Bone marrow (tissue), 2 donors: ENCODE measurements around the gene PRKN.

Experiments used
- DNase-seq, 2 donors: peaks; one replicate each; lab custom pipeline; 2025; lab: John Stamatoyannopoulos, UW

PRKN gene

GRCh38 chr6:161598896-161599295 lies 1128.7 kb downstream of the PRKN start:
- DNase-seq = no peak

DNA sequence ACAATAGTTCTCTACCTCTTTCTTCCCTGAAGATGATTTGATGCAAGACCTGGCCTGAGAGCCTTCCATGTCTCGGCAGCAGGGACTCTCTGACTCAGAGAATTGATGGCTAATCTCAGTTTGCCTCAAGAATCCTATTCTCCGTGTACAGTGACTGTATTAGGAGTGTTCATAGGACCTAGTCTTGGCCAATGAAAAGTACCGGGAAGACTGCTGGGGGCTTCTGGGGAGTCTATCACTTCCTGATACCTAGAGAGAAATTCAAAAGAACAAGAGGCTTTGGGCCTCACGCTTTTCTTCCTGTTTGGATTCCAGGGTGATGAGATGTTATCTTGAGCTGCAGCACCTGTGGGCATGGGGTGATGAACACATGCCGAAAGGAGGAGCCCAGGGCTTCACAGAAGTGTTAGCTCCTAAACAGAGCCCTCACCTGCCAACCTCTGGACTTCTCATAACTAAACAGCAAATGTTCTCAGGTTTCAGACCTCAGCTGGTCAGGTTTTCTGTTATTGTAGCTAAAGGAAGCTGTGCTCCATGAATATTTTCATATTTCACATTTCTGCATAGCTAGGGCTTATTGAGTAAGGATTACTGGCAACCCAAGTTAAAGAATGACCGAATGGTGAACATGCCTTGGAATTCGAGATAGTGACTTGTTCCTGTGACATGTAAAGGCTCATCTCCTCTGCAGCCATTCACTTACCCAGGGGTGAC lies 1130.6 kb downstream of the PRKN start:
- no peak for DNase-seq

- DNase-seq = no peak
Observed at GRCh38 chr6:161594412-161594811, 1133.2 kb downstream of the PRKN start.

- DNase-seq = no peak
Observed at GRCh38 chr6:161590961-161591627, 1136.5 kb downstream of the PRKN start.

DNA sequence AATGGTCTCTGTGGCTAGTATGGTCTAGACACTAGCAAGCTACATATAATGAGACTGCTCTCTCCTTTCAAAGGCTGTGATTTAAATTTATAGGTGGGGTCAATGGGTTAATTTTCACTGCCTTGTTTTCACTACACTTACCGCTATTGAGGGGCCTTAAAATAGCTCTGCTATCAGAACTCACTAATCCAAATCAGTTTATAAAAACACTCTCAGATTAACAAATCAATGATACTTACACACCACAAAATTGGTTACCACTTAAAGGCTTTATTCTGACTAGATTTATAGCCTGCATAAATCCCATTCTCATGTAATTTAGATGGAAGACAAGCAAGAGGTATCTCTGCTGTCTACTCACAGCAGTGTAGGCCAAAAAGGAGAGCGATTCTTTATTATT lies 1140.7 kb downstream of the PRKN start:
- no peak for DNase-seq

DNA sequence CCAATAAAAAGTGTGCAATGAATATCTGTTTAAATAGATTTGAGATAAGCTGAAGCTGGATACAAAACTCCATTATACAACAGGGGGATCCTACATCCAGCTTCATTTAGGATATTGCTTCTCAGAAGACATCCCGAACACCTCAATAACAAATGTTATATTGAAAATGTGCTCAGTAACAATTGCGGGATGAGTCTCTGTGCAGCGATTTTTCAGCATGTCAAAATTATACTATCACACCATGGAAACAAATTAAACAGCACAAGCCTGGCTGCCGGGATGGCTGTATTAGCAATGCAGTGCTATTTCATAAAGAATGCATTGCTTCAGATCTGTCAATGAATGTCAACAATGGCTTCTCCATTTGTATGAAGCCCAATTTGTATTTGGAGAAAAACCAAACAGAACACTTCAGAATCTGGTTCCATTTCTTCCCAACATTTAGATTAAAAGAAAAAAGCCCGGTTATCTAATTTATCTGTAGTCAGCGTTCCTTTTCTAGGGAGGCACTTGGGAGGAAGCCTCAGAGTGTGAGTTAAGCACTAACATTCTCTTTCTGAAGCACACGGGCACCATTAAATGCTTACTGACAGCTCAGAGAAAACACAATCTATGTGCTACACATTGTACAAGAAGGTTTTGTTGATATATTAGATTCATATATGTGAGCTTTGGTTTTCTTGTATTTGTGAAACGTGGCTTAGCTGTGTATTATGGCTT lies 1142.8 kb downstream of the PRKN start:
- no peak for DNase-seq

GRCh38 chr6:161584051-161584450 lies 1143.5 kb downstream of the PRKN start:
- no peak for DNase-seq

DNA sequence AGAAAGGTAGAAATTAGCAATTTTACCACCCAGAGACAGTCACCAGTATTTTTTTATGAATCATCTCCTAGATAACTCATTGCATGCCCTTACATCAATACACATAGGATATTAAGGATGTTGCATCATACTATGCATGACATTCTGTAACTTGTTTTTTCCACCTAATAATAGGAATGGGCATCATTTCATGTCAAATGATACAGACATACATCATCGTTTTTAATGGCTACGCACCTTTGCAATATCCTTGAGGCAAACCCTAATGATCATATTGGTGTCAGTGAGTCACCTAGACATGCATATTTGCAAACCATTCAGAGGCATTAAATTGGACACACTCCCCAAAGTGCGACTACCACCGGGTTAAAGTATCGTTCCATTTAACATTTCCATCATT lies 1144.0 kb downstream of the PRKN start:
- DNase-seq = no peak

DNA sequence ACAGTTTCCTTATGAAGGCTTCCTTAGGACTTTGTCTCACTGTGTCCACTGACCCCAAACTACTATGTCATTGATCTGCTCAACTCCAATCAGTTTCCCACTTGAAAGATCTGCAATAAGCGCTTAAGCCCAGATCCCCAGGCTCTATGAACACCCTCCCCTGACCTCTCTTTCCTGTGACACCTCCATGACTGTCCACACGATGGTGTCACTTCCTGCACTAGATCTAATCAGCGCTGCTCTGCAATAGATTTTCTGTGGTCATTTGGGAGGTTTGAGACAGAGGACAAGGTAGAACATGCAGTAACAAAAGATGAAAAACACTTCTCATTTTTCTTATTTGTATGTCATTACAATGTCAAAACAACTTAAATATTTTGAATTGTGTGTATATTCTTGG lies 1149.1 kb downstream of the PRKN start:
- DNase-seq = no peak

DNA sequence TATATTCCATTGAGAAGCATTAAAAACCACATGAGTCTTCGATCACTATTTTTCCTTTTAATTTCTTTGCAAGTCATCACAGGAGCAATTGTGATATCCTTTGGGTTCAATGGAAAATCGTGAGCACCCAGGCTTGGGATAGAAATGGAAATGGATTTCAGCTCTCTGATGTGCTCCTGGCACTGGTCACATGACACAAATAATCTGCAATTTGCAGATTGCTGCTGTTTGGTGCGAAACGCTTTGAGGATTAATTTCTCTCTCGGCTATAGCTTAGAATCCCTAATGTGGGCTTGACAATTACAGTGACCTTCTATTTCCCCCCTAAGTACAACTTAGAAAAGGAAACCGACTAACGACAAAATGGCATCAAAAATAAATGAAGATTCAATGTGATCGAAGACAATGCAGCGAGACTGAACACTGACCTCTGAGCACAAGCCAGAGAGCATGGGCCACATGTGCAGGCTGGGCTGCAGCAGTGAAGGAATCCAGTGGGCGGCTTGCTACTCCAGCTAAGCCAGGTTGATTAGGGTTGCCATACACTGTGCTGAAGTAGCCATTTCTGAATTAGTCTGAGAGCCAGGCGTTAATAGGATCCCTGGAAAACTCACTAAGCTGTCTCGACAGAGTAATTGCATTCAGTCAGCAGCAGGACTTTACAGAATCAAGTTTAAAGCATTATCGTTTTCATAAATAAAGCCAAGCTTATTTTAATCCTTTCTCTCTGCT lies 1151.9 kb downstream of the PRKN start:
- no peak for DNase-seq

GRCh38 chr6:161568885-161569456 lies 1158.6 kb downstream of the PRKN start:
- no peak for DNase-seq

DNA sequence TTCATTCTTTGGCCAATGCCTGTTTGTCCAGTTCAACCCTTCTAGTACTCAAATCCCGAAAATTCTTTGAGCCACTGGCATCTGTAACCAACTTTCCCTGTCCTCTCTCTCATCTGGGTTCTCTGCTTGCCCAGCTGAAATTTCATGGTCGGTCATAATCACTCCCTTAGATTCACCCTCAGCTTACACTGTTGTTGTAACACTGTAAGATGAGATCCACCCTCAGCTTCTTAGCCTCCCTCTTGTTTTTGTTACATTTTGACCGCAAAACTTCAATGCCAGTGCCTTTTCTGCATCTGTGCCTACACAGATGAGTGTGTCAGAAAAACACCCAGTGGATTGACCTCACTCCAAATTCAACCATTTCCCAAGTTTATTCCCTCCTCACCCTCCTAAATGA lies 1162.6 kb downstream of the PRKN start:
- no peak for DNase-seq

- DNase-seq = no peak
Observed at GRCh38 chr6:161561908-161562307, 1165.7 kb downstream of the PRKN start.

DNA sequence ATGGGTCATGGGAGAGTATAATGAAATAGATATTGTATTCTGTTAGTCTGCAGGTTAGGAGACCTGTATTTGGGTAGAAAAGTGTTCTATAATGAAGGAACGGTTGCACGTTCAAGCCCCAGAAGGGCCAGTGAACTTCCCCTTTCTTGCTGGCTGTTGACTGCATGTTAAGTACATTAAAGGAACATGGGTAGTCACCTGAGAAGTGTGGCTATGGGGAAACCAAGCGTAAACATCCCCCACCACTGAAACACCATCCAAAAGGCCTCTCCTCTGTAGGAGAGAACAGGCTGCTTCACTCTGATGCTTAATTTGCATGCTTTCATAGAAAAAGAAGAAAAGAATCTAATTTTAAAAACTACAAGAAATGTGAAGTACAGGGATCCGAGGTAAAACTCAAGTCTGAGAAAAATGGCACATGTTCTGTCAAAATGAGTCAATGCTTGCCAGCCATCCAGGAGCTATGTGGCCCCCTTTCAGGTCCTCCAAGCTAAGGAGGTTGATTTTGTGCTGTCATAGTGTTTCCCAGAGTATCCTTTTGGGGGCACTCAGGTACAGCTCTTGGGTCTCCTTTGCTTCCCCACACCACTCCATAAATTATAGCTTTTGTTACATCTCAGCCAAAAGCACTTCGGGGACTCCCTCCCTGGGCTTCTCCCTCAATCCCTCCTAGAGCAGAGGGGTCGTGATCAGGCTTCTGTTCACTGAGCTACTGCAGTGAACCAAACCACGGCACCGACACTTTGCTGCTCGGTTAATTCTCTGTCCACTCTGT lies 1170.0 kb downstream of the PRKN start:
- DNase-seq = no peak

GRCh38 chr6:161554883-161555282 lies 1172.7 kb downstream of the PRKN start:
- no peak for DNase-seq

GRCh38 chr6:161549977-161550655 lies 1177.5 kb downstream of the PRKN start:
- no peak for DNase-seq

GRCh38 chr6:161548713-161549296 lies 1178.8 kb downstream of the PRKN start:
- DNase-seq = no peak

DNA sequence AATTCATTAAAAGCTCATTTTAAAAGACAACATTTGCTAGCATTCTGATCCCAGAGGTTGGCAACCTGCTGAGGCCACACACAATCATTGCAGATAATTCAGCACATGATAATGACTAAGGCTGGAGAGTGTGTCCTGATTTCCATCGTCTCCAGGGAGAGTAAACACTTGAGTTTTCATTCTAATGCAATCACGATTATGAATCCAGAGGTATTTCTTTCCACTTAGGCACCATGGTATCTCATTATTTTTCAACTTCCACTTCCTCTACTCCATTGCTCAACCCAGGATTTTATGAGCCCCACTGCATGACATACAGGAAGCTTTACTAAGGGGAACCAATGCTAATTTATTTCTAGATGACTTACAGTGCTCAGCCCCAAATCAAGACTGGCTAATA lies 1179.9 kb downstream of the PRKN start:
- DNase-seq = no peak

DNA sequence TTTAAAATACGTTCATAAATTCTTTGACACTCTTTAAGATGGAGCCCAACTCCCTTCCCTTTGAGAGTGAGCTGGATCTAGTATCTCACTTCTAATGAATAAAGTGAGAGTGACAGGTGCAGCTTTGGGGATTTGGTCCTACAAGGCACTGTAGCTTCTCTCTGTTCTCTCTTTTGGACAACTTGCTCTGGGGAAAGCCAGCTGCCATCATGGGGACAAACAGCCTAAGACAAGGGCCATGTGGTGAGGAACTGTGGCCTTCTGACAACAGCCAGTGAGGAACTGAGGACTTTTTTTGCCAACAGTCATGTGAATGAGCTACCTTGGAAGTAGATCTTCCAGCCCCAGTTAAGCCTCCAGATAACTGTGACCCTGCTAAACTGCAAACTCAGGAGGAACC lies 1180.9 kb downstream of the PRKN start:
- no peak for DNase-seq

DNA sequence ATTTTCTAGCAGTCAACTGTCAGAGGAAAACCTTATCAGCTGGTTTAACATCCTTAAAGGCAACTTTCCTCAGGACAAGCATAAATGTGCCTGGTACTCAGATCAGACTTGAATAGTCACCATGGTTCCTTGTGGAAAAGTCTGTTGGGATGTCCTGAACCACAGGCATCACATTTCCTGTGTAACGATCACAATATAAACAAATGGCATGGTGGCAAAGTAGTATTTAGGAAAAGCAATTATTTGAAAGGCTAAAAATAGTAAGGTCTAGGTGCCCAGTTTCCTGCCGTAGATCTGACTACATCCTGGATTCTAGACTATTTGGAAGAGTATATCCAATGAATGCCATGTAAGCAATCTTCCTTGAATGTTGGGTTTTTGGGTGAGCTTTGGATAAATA lies 1181.8 kb downstream of the PRKN start:
- DNase-seq = no peak
